ENCODE results near the gene STAB1.

DNA sequence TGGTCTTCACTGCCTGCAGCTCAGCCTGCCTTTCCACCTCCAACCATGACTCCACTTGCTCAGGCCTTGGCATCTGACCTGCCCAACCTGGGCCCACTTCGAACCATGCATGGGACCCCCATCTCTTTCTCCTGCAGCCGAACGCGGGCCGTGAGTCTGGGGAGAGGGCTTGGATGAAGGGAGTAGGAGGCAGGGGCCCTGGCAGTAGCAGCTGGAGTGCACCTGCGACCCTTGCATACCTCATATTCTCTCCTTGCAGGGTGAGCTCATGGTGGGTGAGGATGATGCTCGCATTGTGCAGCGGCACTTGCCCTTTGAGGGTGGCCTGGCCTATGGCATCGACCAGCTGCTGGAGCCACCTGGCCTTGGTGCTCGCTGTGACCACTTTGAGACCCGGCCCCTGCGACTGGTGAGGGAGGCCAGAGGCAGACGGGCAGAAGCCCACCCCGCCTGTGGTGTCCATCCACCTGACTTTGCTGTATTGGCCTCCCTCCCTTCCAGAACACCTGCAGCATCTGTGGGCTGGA is 25.1 kb downstream of the STAB1 start:
- no peak for TF ChIP-seq CTCF (IDR thresholded peaks at IDR 0.05)
- TF ChIP-seq POLR2A (IDR thresholded peaks at IDR 0.05; ENCODE audit: low read depth): no peak
- TF ChIP-seq POLR2AphosphoS5 (IDR thresholded peaks at IDR 0.05): no peak
- no peak for TF ChIP-seq EP300 (IDR thresholded peaks at IDR 0.05)
